Upper lobe of left lung (tissue), 6 donors: ENCODE measurements around the gene PPP1R8. TPM values are rescaled to one million over a fixed set of nuclear protein-coding genes. Genes with fewer than 3 reads are reported as not detected.
"Not testable (repeated sequence)": the region's sequence is repeated elsewhere in the genome, so short reads cannot be mapped to it uniquely, and the experiment has no call there.

Source experiments
- ATAC-seq, 2 donors: fragments of 200-7000 bp; cut with Tn5 transposase; one replicate each; pipeline ENCODE4 v1.9.1; 2022; ENCODE audit warnings: mild to moderate bottlenecking in 2 of 2, moderate library complexity in 2 of 2; ENCODE audit not compliant: low FRiP score in 2 of 2
- DNase-seq, 2 donors: peaks; one replicate each; pipeline ENCODE4 v3.0.0-alpha.2; 2019 to 2020
- H3K27ac ChIP-seq, 4 donors: fragments of 200-600 bp; sonication (generic); one replicate each; pipeline ENCODE4 v1.5.1; 2016 to 2019
- H3K27me3 ChIP-seq, 4 donors: fragments of 200-600 bp; sonication (generic); one replicate each; pipeline ENCODE4 v1.5.1; 2017 to 2019
- H3K36me3 ChIP-seq, 4 donors: fragments of 200-600 bp; sonication (generic); one replicate each; pipeline ENCODE4 v1.5.1; 2016 to 2019
- H3K4me1 ChIP-seq, 4 donors: fragments of 200-600 bp; sonication (generic); one replicate each; pipeline ENCODE4 v1.5.1; 2018 to 2019
- H3K4me3 ChIP-seq, 4 donors: fragments of 200-600 bp; sonication (generic); one replicate each; pipeline ENCODE4 v1.5.1; 2017 to 2019; ENCODE audit warnings: mild to moderate bottlenecking in 2 of 4, moderate library complexity in 1 of 4
- H3K9me3 ChIP-seq, 4 donors: fragments of 200-600 bp; sonication (generic); one replicate each; pipeline ENCODE4 v1.5.1; 2018 to 2019
- CTCF ChIP-seq, 6 experiments: fragments of 450-650 bp in 4 of 6; fragments of 200-600 bp in 2 of 6; sonication (generic) in 2 of 6; IDR thresholded peaks; one replicate each; pipeline ENCODE4 v1.5.1; 2016 to 2019; ENCODE audit warnings: antibody characterized with exemption in 6 of 6
- EP300 ChIP-seq, 4 donors: sonication (generic); formaldehyde crosslinking; IDR thresholded peaks; one replicate each; pipeline ENCODE4 v1.5.1; 2017; ENCODE audit warnings: antibody characterized with exemption in 4 of 4, control low read depth in 2 of 4
- POLR2A ChIP-seq, 4 donors: fragments of 450-650 bp; IDR thresholded peaks; one replicate each; pipeline ENCODE4 v1.5.1; 2016 to 2017; ENCODE audit warnings: antibody characterized with exemption in 4 of 4, mild to moderate bottlenecking in 2 of 4
- POLR2AphosphoS5 ChIP-seq, 2 donors: sonication (generic); formaldehyde crosslinking; IDR thresholded peaks; one replicate each; pipeline ENCODE4 v1.5.1; 2017; ENCODE audit warnings: antibody characterized with exemption in 2 of 2
- WGBS, 2 donors: methylation state at CpG; one replicate each; pipeline ENCODE4 v1.1.5; 2017 to 2018; 5-methylcytosine and 5-hydroxymethylcytosine counted together
- total RNA-seq, 6 donors: library from RNA; depleted of rRNA in 4 of 6; stranded (reverse); fragments of >200 nt in 4 of 6; gene quantifications; one replicate each; pipeline versions ENCODE4 v1.1.0 to v1.2.1, GENCODE V29; 2016 to 2021
- donor health status: DM: no; HTN: no; CAD: no; lungs with moderate emphysema.
- donor health status: DM: no; HTN: yes; CAD: no; lungs with severe emphysema.

Gene PPP1R8
- total RNA-seq, 6 donors from 2014 or later = 12.7 to 36.0 (median 29.9) TPM

- no peak for ATAC-seq
- TF ChIP-seq POLR2A (IDR thresholded peaks at IDR 0.05) (no peak), POLR2AphosphoS5 (IDR thresholded peaks at IDR 0.05) (no peak), EP300 (IDR thresholded peaks at IDR 0.05) (no peak), CTCF (IDR thresholded peaks at IDR 0.05) (no peak)
- H3K9me3 ChIP-seq = no peaks in the 10 kb centered on the region
- H3K4me1 ChIP-seq = no peaks in the 10 kb centered on the region
- 88 to 93% methylated on average over 8 of the region's 8 CpGs for WGBS, 2 donors
- DNase-seq = no peak
- H3K4me3 ChIP-seq = no peak overlapping the region
- no peaks in the 10 kb centered on the region for H3K27me3 ChIP-seq
- no peak overlapping the region for H3K27ac ChIP-seq
- peaks cover 31 to 79% (median 56%) of the 10 kb centered on the region in 4 donors for H3K36me3 ChIP-seq
Measured at GRCh38 chr1:27821761-27822315, 8.7 kb upstream of the PPP1R8 start.

GRCh38 chr1:27823784-27824183 lies 6.8 kb upstream of the PPP1R8 start:
- 98 to 99% methylated on average over 4 of the region's 4 CpGs for whole genome bisulfite sequencing, 2 donors
- ATAC-seq = no peak
- DNase-seq = no peak
- TF ChIP-seq EP300 (IDR thresholded peaks at IDR 0.05) = no peak
- no peak for TF ChIP-seq POLR2A (IDR thresholded peaks at IDR 0.05)
- Histone ChIP-seq H3K4me3 (no peak overlapping the region), H3K36me3 (peaks cover 23 to 61% (median 38%) of the 10 kb centered on the region in 4 donors), H3K27ac (no peak overlapping the region), H3K27me3 (no peaks in the 10 kb centered on the region), H3K9me3 (no peaks in the 10 kb centered on the region), H3K4me1 (no peaks in the 10 kb centered on the region)

- 93 to 98% methylated on average over 4 of the region's 4 CpGs for WGBS, 2 donors
- no peak for ATAC-seq
- DNase-seq = no peak
- Histone ChIP-seq H3K9me3 (no peaks in the 10 kb centered on the region), H3K27me3 (no peaks in the 10 kb centered on the region), H3K4me1 (no peaks in the 10 kb centered on the region), H3K36me3 (peaks cover 20 to 55% (median 33%) of the 10 kb centered on the region in 4 donors), H3K27ac (no peak overlapping the region), H3K4me3 (no peak overlapping the region)
- TF ChIP-seq POLR2A (IDR thresholded peaks at IDR 0.05) (no peak), POLR2AphosphoS5 (IDR thresholded peaks at IDR 0.05) (no peak), CTCF (IDR thresholded peaks at IDR 0.05) (no peak), EP300 (IDR thresholded peaks at IDR 0.05) (no peak)
Measured at GRCh38 chr1:27824411-27824810, 6.2 kb upstream of the PPP1R8 start.

GRCh38 chr1:27829339-27829960 lies 1.1 kb upstream of the PPP1R8 start:
- Histone ChIP-seq H3K36me3 (peaks cover 0 to 27% (median 13%) of the 10 kb centered on the region in 4 donors), H3K27ac (peak overlapping the region in 3 of 4 donors; percentile 84 to 88 (median 87)), H3K4me3 (peak overlapping the region in 1 of 4 donors; percentile 84), H3K4me1 (peaks cover 14 to 21% (median 15%) of the 10 kb centered on the region in 4 donors)
- WGBS, 2 donors = 78 to 89% methylated on average over 3 to 4 of the region's 4 CpGs
- not testable (repeated sequence) for H3K27me3 ChIP-seq, DNase-seq, H3K9me3 ChIP-seq, ATAC-seq

GRCh38 chr1:27831568-27832410 lies 1.2 kb downstream of the PPP1R8 start:
- Histone ChIP-seq H3K4me1 (peaks cover 14 to 21% (median 15%) of the 10 kb centered on the region in 4 donors), H3K27me3 (no peaks in the 10 kb centered on the region), H3K27ac (no peak overlapping the region), H3K9me3 (no peaks in the 10 kb centered on the region), H3K4me3 (peak overlapping the region; percentile 72 to 84 (median 78)), H3K36me3 (peaks cover 0 to 23% (median 10%) of the 10 kb centered on the region in 4 donors)
- ATAC-seq = no peak
- whole genome bisulfite sequencing, 2 donors = 50 to 54% methylated on average over 10 of the region's 10 CpGs
- DNase-seq = no peak
- TF ChIP-seq POLR2AphosphoS5 (IDR thresholded peaks at IDR 0.05) = no peak

GRCh38 chr1:27832762-27833161 lies 2.2 kb downstream of the PPP1R8 start:
- Histone ChIP-seq H3K9me3 (no peaks in the 10 kb centered on the region), H3K4me1 (peaks cover 14 to 21% (median 15%) of the 10 kb centered on the region in 4 donors), H3K27ac (no peak overlapping the region), H3K36me3 (peaks cover 0 to 23% (median 10%) of the 10 kb centered on the region in 4 donors), H3K27me3 (no peaks in the 10 kb centered on the region), H3K4me3 (no peak overlapping the region)
- TF ChIP-seq POLR2AphosphoS5 (IDR thresholded peaks at IDR 0.05) (no peak), EP300 (IDR thresholded peaks at IDR 0.05) (no peak)
- no peak for ATAC-seq
- DNase-seq = no peak
- WGBS, 2 donors = 85 to 89% methylated on average over 2 of the region's 2 CpGs
